CD14-positive monocyte (primary cell): ENCODE results near the gene PLVAP. TPM values are rescaled to one million over a fixed set of nuclear protein-coding genes. Genes with fewer than 3 reads are reported as not detected.

ENCODE experiments used
- DNase-seq, 3 donors: peaks; one replicate each; pipeline ENCODE4 v3.0.0-alpha.2; 2011 to 2022
- H2AFZ ChIP-seq: 2 replicates; pipeline ENCODE4 v1.6.0; 2012; ENCODE audit warnings: mild to moderate bottlenecking, low read depth, low read length, inconsistent platforms; ENCODE audit not compliant: insufficient read depth, poor library complexity, severe bottlenecking
- H3K27ac ChIP-seq, 2 donors: 1 replicate in 1 of 2; 2 replicates in 1 of 2; pipeline ENCODE4 v1.5.1; 2012 to 2013; ENCODE audit warnings: low read length in 2 of 2, control low read depth in 1 of 2, inconsistent platforms in 1 of 2, low read depth in 1 of 2, mild to moderate bottlenecking in 1 of 2
- H3K27me3 ChIP-seq, 2 donors: one replicate each; pipeline versions ENCODE4 v1.6.0 to v1.6.1; 2011 to 2013; ENCODE audit warnings: low read length in 2 of 2; ENCODE audit not compliant: control insufficient read depth in 2 of 2, insufficient read depth in 2 of 2
- H3K36me3 ChIP-seq, 2 donors: replicated peaks in 1 of 2; 1 replicate in 1 of 2; 2 replicates in 1 of 2; pipeline versions ENCODE4 v1.5.1 to v1.6.1; 2012 to 2013; ENCODE audit warnings: low read length in 2 of 2, control low read depth in 1 of 2, inconsistent platforms in 1 of 2, mild to moderate bottlenecking in 1 of 2; ENCODE audit not compliant: insufficient read depth in 2 of 2, control insufficient read depth in 1 of 2
- H3K4me1 ChIP-seq, 2 donors: 1 replicate in 1 of 2; 2 replicates in 1 of 2; pipeline versions ENCODE4 v1.5.1 to v1.6.1; 2012 to 2013; ENCODE audit warnings: low read length in 2 of 2, control low read depth in 1 of 2, inconsistent platforms in 1 of 2, mild to moderate bottlenecking in 1 of 2, moderate library complexity in 1 of 2; ENCODE audit not compliant: insufficient read depth in 2 of 2, control insufficient read depth in 1 of 2
- H3K4me2 ChIP-seq: replicated peaks from 2 replicates; pipeline ENCODE3; 2012; ENCODE audit warnings: low read length, moderate library complexity, mild to moderate bottlenecking; ENCODE audit not compliant: poor library complexity, severe bottlenecking; ENCODE audit errors: extremely low read depth
- H3K4me3 ChIP-seq, 3 experiments: fragments of 200-600 bp in 1 of 3; sonication (generic) in 1 of 3; replicated peaks in 1 of 3; 1 replicate in 2 of 3; 2 replicates in 1 of 3; pipeline ENCODE4 v1.5.1; 2011 to 2013; ENCODE audit warnings: low read length in 3 of 3, mild to moderate bottlenecking in 3 of 3, control low read depth in 2 of 3, low read depth in 2 of 3, inconsistent platforms in 1 of 3, moderate library complexity in 1 of 3
- H3K79me2 ChIP-seq: 2 replicates; pipeline ENCODE4 v1.6.0; 2012; ENCODE audit warnings: mild to moderate bottlenecking, control low read depth, inconsistent platforms, low read length, moderate library complexity; ENCODE audit not compliant: insufficient read depth
- H3K9ac ChIP-seq: 2 replicates; pipeline ENCODE4 v1.6.0; 2017; ENCODE audit warnings: low read length, mild to moderate bottlenecking; ENCODE audit not compliant: insufficient read depth, poor library complexity, severe bottlenecking
- H3K9me3 ChIP-seq, 2 donors: replicated peaks in 1 of 2; 1 replicate in 1 of 2; 2 replicates in 1 of 2; pipeline versions ENCODE4 v1.5.1 to v1.6.1; 2012 to 2013; ENCODE audit warnings: low read length in 2 of 2, control low read depth in 1 of 2; ENCODE audit not compliant: control insufficient read depth in 1 of 2, insufficient read depth in 1 of 2
- H4K20me1 ChIP-seq: 2 replicates; pipeline ENCODE4 v1.6.0; 2012; ENCODE audit warnings: mild to moderate bottlenecking, low read length, control low read depth, moderate library complexity; ENCODE audit not compliant: insufficient read depth
- H3K27ac Mint-ChIP-seq, 7 donors: one replicate each; pipeline ENCODE4 v1.8.0; 2020; ENCODE audit warnings: mild to moderate bottlenecking in 7 of 7, mixed read lengths in 7 of 7, moderate library complexity in 6 of 7, inconsistent platforms in 2 of 7
- H3K27me3 Mint-ChIP-seq, 3 donors: one replicate each; pipeline ENCODE4 v1.8.0; 2021 to 2022; ENCODE audit warnings: low read depth in 3 of 3, mild to moderate bottlenecking in 3 of 3, mixed read lengths in 3 of 3, moderate library complexity in 3 of 3, inconsistent platforms in 1 of 3
- H3K36me3 Mint-ChIP-seq, 2 donors: one replicate each; pipeline ENCODE4 v1.8.0; 2020; ENCODE audit warnings: mixed read lengths in 2 of 2, inconsistent platforms in 1 of 2, mild to moderate bottlenecking in 1 of 2
- H3K4me1 Mint-ChIP-seq: one replicate; pipeline ENCODE4 v1.8.0; 2020; ENCODE audit warnings: mild to moderate bottlenecking, mixed read lengths
- H3K4me3 Mint-ChIP-seq, 2 donors: one replicate each; pipeline ENCODE4 v1.8.0; 2020; ENCODE audit warnings: mild to moderate bottlenecking in 2 of 2, mixed read lengths in 2 of 2, moderate library complexity in 1 of 2
- H3K9me3 Mint-ChIP-seq, 7 donors: one replicate each; pipeline ENCODE4 v1.8.0; 2020 to 2022; ENCODE audit warnings: mixed read lengths in 7 of 7, mild to moderate bottlenecking in 6 of 7, moderate library complexity in 6 of 7, inconsistent platforms in 2 of 7
- WGBS: methylation state at CpG from one replicate; pipeline ENCODE4 v1.1.5; 2013; ENCODE audit warnings: missing lambda C conversion rate; ENCODE audit not compliant: insufficient coverage; 5-methylcytosine and 5-hydroxymethylcytosine counted together
- intact Hi-C, 2 donors: fragments of 100-400 bp; cut with micrococcal nuclease; formaldehyde crosslinking; loops; one replicate each; pipeline versions ENCODE4 v1.15.0 to v1.15.1; 2023
- polyA plus RNA-seq, 3 donors: library from polyadenylated mRNA; depleted of rRNA in 1 of 3; unstranded in 2 of 3; stranded (reverse) in 1 of 3; fragments of 300-500 nt in 2 of 3; fragments of >200 nt in 1 of 3; fragmentation: Illumina TruSeq in 2 of 3; gene quantifications; 1 replicate in 2 of 3; 2 replicates in 1 of 3; pipeline ENCODE4 v1.2.3, GENCODE V29; 2012 to 2021
- TF ChIP-seq, protein P1 (sequence below): fragments of 200-600 bp; IDR thresholded peaks from one replicate; pipeline ENCODE4 v1.8.0; 2022; ENCODE audit warnings: antibody characterized with exemption, mild to moderate bottlenecking

PLVAP gene
- polyA plus RNA-seq, 3 donors: 0.08 to 0.81 TPM; not detected in 1

DNA sequence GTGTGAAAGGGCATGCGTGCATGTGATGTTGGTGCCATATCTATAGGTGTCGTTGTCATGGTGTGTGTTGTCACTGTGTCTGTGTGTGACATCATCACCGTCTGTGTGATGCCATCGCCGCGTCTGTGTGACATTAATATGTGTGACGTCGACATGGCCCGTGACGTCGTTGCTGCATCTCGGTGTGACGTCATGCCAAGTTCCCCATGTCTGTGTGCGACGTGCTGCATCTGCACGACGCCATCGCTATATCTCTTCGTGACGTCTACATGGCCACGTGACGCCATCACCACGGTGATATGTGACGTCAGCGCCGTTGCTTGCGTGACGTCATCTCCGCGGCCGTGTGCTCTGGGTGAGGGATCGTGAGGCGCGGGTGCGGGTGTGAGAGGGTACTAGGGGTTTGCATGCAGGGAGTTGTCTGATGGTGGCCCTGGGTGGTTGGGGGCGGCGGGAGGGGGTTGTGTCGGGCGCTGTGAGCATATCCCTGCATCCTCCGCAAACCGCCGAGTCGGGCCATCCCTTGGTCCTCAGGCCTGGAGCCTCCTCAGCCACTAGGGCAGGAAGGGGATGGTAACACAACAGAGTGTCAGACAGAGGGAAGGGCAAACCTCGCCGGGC lies 25.2 kb downstream of the PLVAP start:
- Mint-ChIP-seq H3K27ac (no peak overlapping the region), H3K36me3 (no peaks in the 10 kb centered on the region), H3K27me3 (peaks cover 17 to 53% (median 44%) of the 10 kb centered on the region in 3 donors), H3K9me3 (peaks cover 0 to 3% (median 0%) of the 10 kb centered on the region in 7 donors), H3K4me1 (peaks cover 18% of the 10 kb centered on the region), H3K4me3 (peak overlapping the region in 1 of 2 donors; percentile 69)
- WGBS: 85% methylated on average over 35 of the region's 45 CpGs
- peaks cover 0 to 19% of the 10 kb centered on the region in 2 donors for H3K27me3 ChIP-seq
- TF ChIP-seq, protein P1, sequence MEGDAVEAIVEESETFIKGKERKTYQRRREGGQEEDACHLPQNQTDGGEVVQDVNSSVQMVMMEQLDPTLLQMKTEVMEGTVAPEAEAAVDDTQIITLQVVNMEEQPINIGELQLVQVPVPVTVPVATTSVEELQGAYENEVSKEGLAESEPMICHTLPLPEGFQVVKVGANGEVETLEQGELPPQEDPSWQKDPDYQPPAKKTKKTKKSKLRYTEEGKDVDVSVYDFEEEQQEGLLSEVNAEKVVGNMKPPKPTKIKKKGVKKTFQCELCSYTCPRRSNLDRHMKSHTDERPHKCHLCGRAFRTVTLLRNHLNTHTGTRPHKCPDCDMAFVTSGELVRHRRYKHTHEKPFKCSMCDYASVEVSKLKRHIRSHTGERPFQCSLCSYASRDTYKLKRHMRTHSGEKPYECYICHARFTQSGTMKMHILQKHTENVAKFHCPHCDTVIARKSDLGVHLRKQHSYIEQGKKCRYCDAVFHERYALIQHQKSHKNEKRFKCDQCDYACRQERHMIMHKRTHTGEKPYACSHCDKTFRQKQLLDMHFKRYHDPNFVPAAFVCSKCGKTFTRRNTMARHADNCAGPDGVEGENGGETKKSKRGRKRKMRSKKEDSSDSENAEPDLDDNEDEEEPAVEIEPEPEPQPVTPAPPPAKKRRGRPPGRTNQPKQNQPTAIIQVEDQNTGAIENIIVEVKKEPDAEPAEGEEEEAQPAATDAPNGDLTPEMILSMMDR: no peak
- H3K9ac ChIP-seq: no peak overlapping the region
- no peaks in the 10 kb centered on the region for H3K79me2 ChIP-seq
- H3K4me2 ChIP-seq: no peak overlapping the region
- no peak overlapping the region for H2AFZ ChIP-seq
- no peaks in the 10 kb centered on the region for H3K36me3 ChIP-seq
- DNase-seq: no peak
- H3K4me3 ChIP-seq: no peak overlapping the region
- H3K27ac ChIP-seq: no peak overlapping the region
- intact Hi-C loops: no loop called here
- peaks cover 3 to 5% of the 10 kb centered on the region in 2 donors for H3K4me1 ChIP-seq
- no peaks in the 10 kb centered on the region for H4K20me1 ChIP-seq
- H3K9me3 ChIP-seq: no peaks in the 10 kb centered on the region

DNA sequence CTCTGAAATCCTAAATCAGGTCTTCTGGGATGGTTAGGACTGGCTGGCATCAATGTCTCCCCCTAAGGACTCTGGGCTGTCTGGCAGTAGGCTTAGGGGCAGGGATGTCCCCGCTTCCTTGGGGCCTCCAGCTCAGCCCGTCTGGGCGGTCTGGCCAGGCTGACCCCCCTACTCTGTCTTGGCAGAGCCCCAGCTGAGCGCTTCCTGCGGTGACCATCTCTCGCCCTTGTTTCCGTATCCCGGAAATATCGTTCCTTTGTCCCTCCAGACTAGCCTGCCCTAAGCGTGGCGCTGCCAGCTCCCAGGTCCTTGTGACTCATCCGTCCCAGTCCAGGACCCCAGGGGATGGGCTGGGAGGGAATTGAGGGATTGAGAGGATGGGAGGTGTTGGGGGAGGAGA lies 28.4 kb downstream of the PLVAP start:
- Mint-ChIP-seq H3K36me3 (no peaks in the 10 kb centered on the region), H3K4me3 (peak overlapping the region in 1 of 2 donors; percentile 55), H3K27me3 (peaks cover 16 to 56% (median 40%) of the 10 kb centered on the region in 3 donors), H3K27ac (no peak overlapping the region), H3K9me3 (peaks cover 0 to 3% (median 0%) of the 10 kb centered on the region in 7 donors), H3K4me1 (peaks cover 21% of the 10 kb centered on the region)
- H3K79me2 ChIP-seq: no peaks in the 10 kb centered on the region
- 0% methylated on average over 8 of the region's 12 CpGs for WGBS
- no peak for DNase-seq
- H3K27ac ChIP-seq: no peak overlapping the region
- H3K9me3 ChIP-seq: no peaks in the 10 kb centered on the region
- no peak overlapping the region for H3K4me2 ChIP-seq
- H4K20me1 ChIP-seq: no peaks in the 10 kb centered on the region
- no peak overlapping the region for H3K9ac ChIP-seq
- no peaks in the 10 kb centered on the region for H3K36me3 ChIP-seq
- peaks cover 0 to 19% of the 10 kb centered on the region in 2 donors for H3K27me3 ChIP-seq
- H2AFZ ChIP-seq: peak overlapping the region; percentile 53
- no peak overlapping the region for H3K4me3 ChIP-seq
- H3K4me1 ChIP-seq: peaks cover 5 to 6% of the 10 kb centered on the region in 2 donors
- TF ChIP-seq, protein P1: no peak
- intact Hi-C loops: loop anchor here in 1 of 2 donors (5.0 kb wide), 1 partner anchor 39 kb away; no protein-coding TSS in a partner anchor
